Measurements from ENCODE around the gene IMMP2L. TPM values are rescaled to one million over a fixed set of nuclear protein-coding genes. Genes with fewer than 3 reads are reported as not detected.

Gene IMMP2L
- total RNA-seq, 2 donors from 2014 or later: 10.5 to 17.4 TPM

- 89 to 97% methylated on average over 1 of the region's 1 CpG for WGBS, 2 donors
Observed at GRCh38 chr7:111370002-111370401, 192.3 kb downstream of the IMMP2L start.

GRCh38 chr7:111368381-111369065, 193.8 kb downstream of the IMMP2L start:
- Histone ChIP-seq H3K9me3 (no peaks in the 10 kb centered on the region), H3K27ac (no peak overlapping the region), H3K36me3 (replicated peaks in 1 of 2; ENCODE audit: insufficient read depth in 1 of 2, low read depth in 2 of 2) (no peaks in the 10 kb centered on the region), H3K4me1 (no peaks in the 10 kb centered on the region), H3K27me3 (no peaks in the 10 kb centered on the region), H3K4me3 (no peak overlapping the region)
- no peak for DNase-seq
- intact Hi-C loops (cut with DNase I): no loop called here
- 93 to 96% methylated on average over 3 of the region's 3 CpGs for WGBS, 2 donors
- TF ChIP-seq POLR2A (IDR thresholded peaks at IDR 0.05) (no peak), CTCF (IDR thresholded peaks at IDR 0.05) (no peak)
- ATAC-seq: no peak

More at GRCh38 chr7:111370002-111370401, 192.3 kb downstream of the IMMP2L start:
- intact Hi-C loops (cut with DNase I): no loop called here
- Histone ChIP-seq H3K27me3 (no peaks in the 10 kb centered on the region), H3K4me1 (no peaks in the 10 kb centered on the region), H3K9me3 (no peaks in the 10 kb centered on the region), H3K36me3 (replicated peaks in 1 of 2; ENCODE audit: insufficient read depth in 1 of 2, low read depth in 2 of 2) (no peaks in the 10 kb centered on the region), H3K27ac (no peak overlapping the region), H3K4me3 (no peak overlapping the region)
- ATAC-seq: no peak
- no peak for DNase-seq
- TF ChIP-seq CTCF (IDR thresholded peaks at IDR 0.05) (no peak), POLR2A (IDR thresholded peaks at IDR 0.05) (no peak)

GRCh38 chr7:111364413-111364812, 197.9 kb downstream of the IMMP2L start:
- ATAC-seq: no peak
- Histone ChIP-seq H3K9me3 (no peaks in the 10 kb centered on the region), H3K27me3 (no peaks in the 10 kb centered on the region), H3K4me1 (no peaks in the 10 kb centered on the region), H3K4me3 (no peak overlapping the region), H3K36me3 (replicated peaks in 1 of 2; ENCODE audit: insufficient read depth in 1 of 2, low read depth in 2 of 2) (no peaks in the 10 kb centered on the region), H3K27ac (no peak overlapping the region)
- DNase-seq: no peak
- WGBS, 2 donors: 95 to 99% methylated on average over 6 of the region's 6 CpGs
- no peak for TF ChIP-seq CTCF (IDR thresholded peaks at IDR 0.05)
- no peak for TF ChIP-seq POLR2A (IDR thresholded peaks at IDR 0.05)
- intact Hi-C loops (cut with DNase I): no loop called here

- ATAC-seq (no peak), DNase-seq (no peak)
- H3K27me3 ChIP-seq: no peaks in the 10 kb centered on the region
- H3K27ac ChIP-seq: no peak overlapping the region
- no peak for TF ChIP-seq POLR2A (IDR thresholded peaks at IDR 0.05)
- WGBS, 2 donors: 76 to 92% methylated on average over 1 of the region's 1 CpG
- H3K9me3 ChIP-seq: no peaks in the 10 kb centered on the region
- no peak overlapping the region for H3K4me3 ChIP-seq
- intact Hi-C loops (cut with DNase I): no loop called here
- no peaks in the 10 kb centered on the region for H3K4me1 ChIP-seq
- H3K36me3 ChIP-seq (replicated peaks in 1 of 2; ENCODE audit: insufficient read depth in 1 of 2, low read depth in 2 of 2): no peaks in the 10 kb centered on the region
Observed at GRCh38 chr7:111363099-111363498, 199.2 kb downstream of the IMMP2L start.

- Histone ChIP-seq H3K9me3 (no peaks in the 10 kb centered on the region), H3K27me3 (no peaks in the 10 kb centered on the region), H3K27ac (no peak overlapping the region), H3K36me3 (replicated peaks in 1 of 2; ENCODE audit: insufficient read depth in 1 of 2, low read depth in 2 of 2) (no peaks in the 10 kb centered on the region), H3K4me3 (no peak overlapping the region), H3K4me1 (no peaks in the 10 kb centered on the region)
- DNase-seq (no peak), ATAC-seq (no peak)
- TF ChIP-seq POLR2A (IDR thresholded peaks at IDR 0.05) (no peak), CTCF (IDR thresholded peaks at IDR 0.05) (no peak)
- intact Hi-C loops (cut with DNase I): no loop called here
- 89 to 91% methylated on average over 2 of the region's 2 CpGs for WGBS, 2 donors
Observed at GRCh38 chr7:111362506-111363054, 199.7 kb downstream of the IMMP2L start.

Measured in body of pancreas (tissue), 4 donors.